ENCODE data around the gene CELA3A. TPM values are rescaled to one million over a fixed set of nuclear protein-coding genes. Genes with fewer than 3 reads are reported as not detected.
A peak's percentile ranks its signal among the peaks of the same experiment; 100 is the strongest.

Gene CELA3A
- total and polyA plus RNA-seq, 10 of the 15 experiments (the other 5 are each of a cell fraction or from before 2014, with no cell fraction given): 7.6 TPM; not detected in 9

- FAIRE-seq: no peak
- H3K27ac ChIP-seq (ENCODE audit: control insufficient read depth, insufficient read depth): peak overlapping the region; percentile 82
- H3K79me2 ChIP-seq (ENCODE audit: control insufficient read depth, insufficient read depth, low read length): peaks cover 63% of the 10 kb centered on the region
- RAD21 ChIA-PET (ENCODE audit: unreplicated experiment): interaction anchor here (0.7 to 4.6 kb wide), 9 partner anchors 14 to 272 kb away, joined by 3 to 54 read pairs (median 3); partner anchors contain the start of gene USP48
- no peaks in the 10 kb centered on the region for H3K9me3 ChIP-seq (replicated peaks; ENCODE audit: control insufficient read depth, insufficient read depth, low read length)
- no peak; the same call in 1 of the 3 replicates for ATAC-seq
- SMC1A ChIA-PET (ENCODE audit: uncharacterized antibody, unreplicated experiment): interaction anchor here (1.0 to 11.2 kb wide), 9 partner anchors 14 to 47 kb away, joined by 3 to 100 read pairs (median 4); no protein-coding TSS in a partner anchor
- intact Hi-C loops (cut with micrococcal nuclease; ENCODE audit: unreplicated experiment): loop anchor here (2.0 kb wide), 1 partner anchor 13 kb away; no protein-coding TSS in a partner anchor
- in situ Hi-C loops (cut with MboI): no loop called here
- DNase-seq (ENCODE audit: low read depth, low spot score): no peak
- 0 out of 2 replicates have a peak, but pooled peaks cover 6% of the 10 kb centered on the region for H4K20me1 ChIP-seq (ENCODE audit: control insufficient read depth, insufficient read depth)
- BruUV-seq (replicated peaks): TSS peak; percentile 61
- CTCF ChIA-PET: interaction anchor here (1.1 to 12.9 kb wide), 3 partner anchors 31 to 76 kb away, joined by 3 to 107 read pairs (median 4); no protein-coding TSS in a partner anchor
- peak overlapping the region; percentile 94 for H3K9ac ChIP-seq (ENCODE audit: control insufficient read depth, insufficient read depth, low read length)
- no peaks in the 10 kb centered on the region; the same call in none of the 2 replicates for H3K4me1 ChIP-seq (ENCODE audit: control insufficient read depth, insufficient read depth, low read length)
- H3K4me3 ChIP-seq: peak overlapping the region; percentile 98
- peaks cover 0 to 10% of the 10 kb centered on the region in 2 experiments; a peak in 2 of 4 replicates for H3K36me3 ChIP-seq (ENCODE audit: control insufficient read depth in 2 of 2, insufficient read depth in 2 of 2, low read length in 1 of 2)
- WGBS (ENCODE audit: insufficient coverage, insufficient replicate concordance, low lambda C conversion rate, missing lambda C conversion rate): 10% methylated on average over 19 of the region's 19 CpGs
- no peak overlapping the region for H2AFZ ChIP-seq (ENCODE audit: control insufficient read depth, low read depth, low read length)
- POLR2A ChIA-PET: interaction anchor here (0.6 to 21.4 kb wide), 12 partner anchors 11 to 39 kb away, joined by 3 to 325 read pairs (median 4); no protein-coding TSS in a partner anchor
- peak overlapping the region; percentile 68 for H3K4me2 ChIP-seq (ENCODE audit: control insufficient read depth, insufficient read depth)
- no peaks in the 10 kb centered on the region for H3K27me3 ChIP-seq (replicated peaks in 1 of 2; ENCODE audit: control insufficient read depth in 2 of 2, insufficient read depth in 2 of 2, low read length in 1 of 2)
- no peak for TF ChIP-seq BCL3 (IDR thresholded peaks at IDR 0.05; ENCODE audit: borderline replicate concordance, insufficient read depth, low read depth, low read length, poor library complexity, severe bottlenecking)
- TF ChIP-seq NFXL1 (IDR thresholded peaks at IDR 0.05; ENCODE audit: borderline replicate concordance): no peak
- TF ChIP-seq NKRF (conservative IDR thresholded peaks at IDR 0.05): no peak; the same call in 1 of the 2 replicates
- TF ChIP-seq REST (IDR thresholded peaks at IDR 0.05; ENCODE audit: low read depth, low read length): no peak
- peak; percentile 72 for TF ChIP-seq RUNX3 (IDR thresholded peaks at IDR 0.05; ENCODE audit: low read length)
- TF ChIP-seq TCF3 (IDR thresholded peaks at IDR 0.05; ENCODE audit: borderline replicate concordance, insufficient read depth, low read depth, low read length): no peak
- peak; percentile 40 for TF ChIP-seq JUNB (IDR thresholded peaks at IDR 0.05)
- peak; percentile 9; the same call in 1 of the 2 replicates for TF ChIP-seq ATF2 (IDR thresholded peaks at IDR 0.05; ENCODE audit: low read length)
- peak; percentile 61; the same call in 1 of the 2 replicates for TF ChIP-seq NFIC (IDR thresholded peaks at IDR 0.05; ENCODE audit: low read depth, low read length)
- TF ChIP-seq CEBPB (IDR thresholded peaks at IDR 0.05; ENCODE audit: borderline replicate concordance in 1 of 2, low read depth in 2 of 2, low read length in 2 of 2): no peak
- no peak for TF ChIP-seq SUZ12 (IDR thresholded peaks at IDR 0.05; ENCODE audit: unreplicated experiment)
- TF ChIP-seq TCF12 (IDR thresholded peaks at IDR 0.05; ENCODE audit: low read depth, low read length): no peak
Observed at GRCh38 chr1:22053861-22054770, 52.7 kb downstream of the CELA3A start.

Data from GM12878 (cell line).